Thoracic aorta (tissue), 2 donors: ENCODE data around the gene PISD. TPM values are rescaled to one million over a fixed set of nuclear protein-coding genes. Genes with fewer than 3 reads are reported as not detected.
A peak's percentile ranks its signal among the peaks of the same experiment; 100 is the strongest.

Experiments
- ATAC-seq: fragments of 150-250 bp; one replicate; pipeline ENCODE4 v1.8.0; 2017; ENCODE audit warnings: low read depth; ENCODE audit not compliant: insufficient number of reproducible peaks, low FRiP score
- DNase-seq: peaks from one replicate; pipeline ENCODE4 v3.0.0-alpha.2; 2020; ENCODE audit warnings: low spot score
- H3K27ac ChIP-seq, 2 donors: fragments of 200-600 bp; sonication (generic); 1 replicate in 1 of 2; 2 replicates in 1 of 2; pipeline ENCODE4 v1.5.1; 2016; ENCODE audit warnings: mild to moderate bottlenecking in 2 of 2, moderate library complexity in 2 of 2
- H3K27me3 ChIP-seq: fragments of 200-600 bp; sonication (generic); replicated peaks from 2 replicates; pipeline ENCODE4 v1.6.0; 2016; ENCODE audit warnings: mild to moderate bottlenecking; ENCODE audit not compliant: insufficient read depth
- H3K36me3 ChIP-seq: fragments of 200-600 bp; sonication (generic); one replicate; pipeline ENCODE4 v1.5.1; 2016
- H3K4me1 ChIP-seq, 2 donors: fragments of 200-600 bp; sonication (generic); 1 replicate in 1 of 2; 2 replicates in 1 of 2; pipeline versions ENCODE4 v1.5.1 to v1.6.0; 2016; ENCODE audit warnings: low read depth in 2 of 2, mild to moderate bottlenecking in 1 of 2; ENCODE audit not compliant: control insufficient read depth in 1 of 2
- H3K4me3 ChIP-seq: fragments of 200-600 bp; sonication (generic); 2 replicates; pipeline ENCODE4 v1.5.1; 2016; ENCODE audit warnings: mild to moderate bottlenecking
- H3K9me3 ChIP-seq: fragments of 200-600 bp; sonication (generic); 2 replicates; pipeline ENCODE4 v1.5.1; 2016
- CTCF ChIP-seq: fragments of 200-600 bp; sonication (generic); IDR thresholded peaks from one replicate; pipeline ENCODE4 v1.5.1; 2019; ENCODE audit warnings: antibody characterized with exemption
- total RNA-seq, 2 donors: library from RNA; depleted of rRNA; stranded (reverse); fragments of >200 nt; gene quantifications; one replicate each; pipeline versions ENCODE4 v1.1.0 to v1.2.3, GENCODE V29; 2016

PISD gene
- total RNA-seq, 2 donors from 2014 or later = 41.4 to 54.9 TPM

GRCh38 chr22:31639436-31640039 lies 22.5 kb downstream of the PISD start:
- peaks cover 8 to 23% of the 10 kb centered on the region in 2 donors for H3K4me1 ChIP-seq
- H3K27me3 ChIP-seq = no peaks in the 10 kb centered on the region
- no peak overlapping the region for H3K4me3 ChIP-seq
- H3K9me3 ChIP-seq = no peaks in the 10 kb centered on the region
- no peak for TF ChIP-seq CTCF
- no peaks in the 10 kb centered on the region for H3K36me3 ChIP-seq
- no peak overlapping the region for H3K27ac ChIP-seq
- no peak for ATAC-seq
- no peak for DNase-seq

- Histone ChIP-seq H3K36me3 (no peaks in the 10 kb centered on the region), H3K27ac (peak overlapping the region; percentile 80 to 81), H3K4me3 (peak overlapping the region; percentile 59), H3K27me3 (no peaks in the 10 kb centered on the region), H3K9me3 (no peaks in the 10 kb centered on the region), H3K4me1 (peaks cover 8 to 23% of the 10 kb centered on the region in 2 donors)
- DNase-seq (no peak), ATAC-seq (no peak)
- TF ChIP-seq CTCF = no peak
Observed at GRCh38 chr22:31637891-31638618, 24.0 kb downstream of the PISD start.

- ATAC-seq = no peak
- DNase-seq = no peak
- H3K27ac ChIP-seq = peak overlapping the region; percentile 80 to 81
- TF ChIP-seq CTCF = no peak
- H3K4me3 ChIP-seq = peak overlapping the region; percentile 59
- H3K9me3 ChIP-seq = no peaks in the 10 kb centered on the region
- peaks cover 8 to 23% of the 10 kb centered on the region in 2 donors for H3K4me1 ChIP-seq
- H3K36me3 ChIP-seq = no peaks in the 10 kb centered on the region
- H3K27me3 ChIP-seq = no peaks in the 10 kb centered on the region
Observed at GRCh38 chr22:31637447-31637890, 24.5 kb downstream of the PISD start.

- no peaks in the 10 kb centered on the region for H3K9me3 ChIP-seq
Observed at GRCh38 chr22:31635638-31636306, 26.2 kb downstream of the PISD start.

More at GRCh38 chr22:31635638-31636306, 26.2 kb downstream of the PISD start:
- no peak overlapping the region for H3K4me3 ChIP-seq
- H3K27ac ChIP-seq = no peak overlapping the region
- TF ChIP-seq CTCF = no peak
- H3K36me3 ChIP-seq = no peaks in the 10 kb centered on the region
- ATAC-seq (no peak), DNase-seq (no peak)
- peaks cover 13 to 23% of the 10 kb centered on the region in 2 donors for H3K4me1 ChIP-seq
- no peaks in the 10 kb centered on the region for H3K27me3 ChIP-seq
